ENCODE data around the gene B3GNT4.
"Not testable (repeated sequence)": the region's sequence is repeated elsewhere in the genome, so short reads cannot be mapped to it uniquely, and the experiment has no call there.

B3GNT4 gene

DNA sequence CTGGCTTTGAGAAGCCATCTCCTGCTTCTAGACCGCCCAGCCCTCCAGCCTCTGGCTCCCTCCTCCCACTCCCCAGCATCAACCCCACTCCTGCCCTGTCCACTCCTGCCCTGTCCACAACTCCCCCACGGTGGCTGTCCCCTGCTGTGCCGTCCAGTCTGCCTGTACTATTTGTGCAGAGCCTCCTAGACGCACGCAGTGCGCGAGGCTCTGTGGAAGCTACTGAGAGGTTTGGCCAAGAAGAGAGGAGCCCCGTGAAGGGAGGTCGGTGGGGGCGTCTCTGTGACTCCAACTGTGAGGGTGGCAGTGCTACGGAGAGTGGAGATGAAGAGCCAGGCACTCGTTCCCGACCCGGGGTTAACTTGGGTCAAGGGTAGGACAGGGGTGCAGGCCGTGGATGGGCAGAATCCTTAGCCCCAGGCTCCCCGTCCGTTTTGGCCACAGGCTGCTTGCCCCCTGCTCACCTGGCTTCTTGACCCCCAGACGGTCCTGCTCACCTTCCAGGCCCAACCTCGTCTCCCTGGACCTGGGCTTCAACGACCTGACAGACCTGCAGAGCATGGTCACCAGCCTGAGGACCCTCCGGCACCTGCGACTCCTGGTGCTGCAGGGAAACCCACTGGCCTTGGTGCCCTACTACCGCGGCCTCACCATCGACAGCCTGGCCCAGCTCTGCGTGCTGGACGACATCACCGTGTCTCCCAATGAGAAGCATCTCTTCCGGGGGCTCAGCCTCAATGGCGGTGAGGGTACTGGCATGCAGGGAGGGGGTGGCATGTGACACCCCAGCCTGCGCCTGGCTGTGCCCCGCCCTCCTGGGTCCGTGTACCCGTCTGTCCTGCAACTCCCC, 13.7 kb upstream of the B3GNT4 start:
- DNase-seq (ENCODE audit: low read depth in 2 of 2) = no peak

DNA sequence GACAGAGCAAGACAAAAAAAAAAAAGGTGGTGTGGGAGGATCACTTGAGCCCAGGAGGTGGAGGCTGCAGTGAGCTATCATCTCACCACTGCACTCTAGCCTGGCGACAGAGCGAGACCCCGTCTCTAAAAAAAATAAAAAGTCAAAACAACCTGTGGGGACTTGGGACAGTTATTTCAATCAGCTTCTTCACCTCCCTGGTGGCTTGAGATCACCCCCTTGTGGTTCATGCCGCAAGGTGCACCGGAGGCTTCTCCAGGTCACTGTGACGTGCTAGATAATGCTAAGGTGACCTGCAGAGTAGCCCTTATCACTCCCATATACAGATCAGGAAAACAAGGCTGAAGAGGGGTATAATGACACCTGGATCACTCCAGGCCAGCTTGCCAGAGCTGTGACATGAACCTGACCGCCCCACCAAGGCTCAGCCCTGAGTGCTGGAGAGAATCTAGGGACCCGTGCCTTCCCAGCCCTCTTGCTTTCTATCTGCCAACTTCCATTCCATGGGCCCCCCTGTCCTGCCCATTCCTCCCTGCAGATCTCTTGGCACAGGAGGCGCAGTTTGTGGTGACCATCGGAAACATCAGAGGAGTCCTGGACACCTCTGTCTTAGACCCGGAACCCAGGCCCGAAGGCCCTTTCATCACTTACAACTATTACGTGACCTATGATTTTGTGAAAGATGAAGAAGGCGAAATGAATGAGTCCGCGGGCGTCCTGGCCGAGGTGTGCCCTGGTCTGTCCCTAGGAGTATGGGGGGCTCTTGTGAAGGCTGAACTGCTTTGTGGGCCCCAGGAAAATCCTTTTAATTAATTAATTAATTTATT, 12.5 kb upstream of the B3GNT4 start:
- DNase-seq (ENCODE audit: low read depth in 2 of 2) = peak; percentile 27 to 41

DNA sequence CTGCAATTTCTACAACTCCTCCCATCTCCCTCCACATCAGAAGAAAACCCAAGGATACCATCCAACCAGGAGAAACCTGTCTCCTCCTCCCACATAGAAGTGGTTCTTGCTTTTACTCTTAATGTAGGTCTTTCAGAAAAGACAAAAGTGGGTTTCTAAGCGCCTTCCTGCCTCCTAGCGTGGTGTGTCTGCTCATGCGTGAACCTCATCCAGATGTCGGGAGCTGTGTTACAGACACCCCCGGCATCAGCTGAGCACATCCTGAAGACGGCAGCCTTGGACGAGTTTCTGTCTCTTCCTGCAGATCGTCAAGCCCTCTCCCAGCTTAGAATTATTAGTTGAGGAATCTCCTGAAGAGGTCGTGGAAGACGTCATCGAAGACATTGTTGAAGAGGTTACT, 11.1 kb upstream of the B3GNT4 start:
- DNase-seq (ENCODE audit: low read depth in 2 of 2) = no peak

DNA sequence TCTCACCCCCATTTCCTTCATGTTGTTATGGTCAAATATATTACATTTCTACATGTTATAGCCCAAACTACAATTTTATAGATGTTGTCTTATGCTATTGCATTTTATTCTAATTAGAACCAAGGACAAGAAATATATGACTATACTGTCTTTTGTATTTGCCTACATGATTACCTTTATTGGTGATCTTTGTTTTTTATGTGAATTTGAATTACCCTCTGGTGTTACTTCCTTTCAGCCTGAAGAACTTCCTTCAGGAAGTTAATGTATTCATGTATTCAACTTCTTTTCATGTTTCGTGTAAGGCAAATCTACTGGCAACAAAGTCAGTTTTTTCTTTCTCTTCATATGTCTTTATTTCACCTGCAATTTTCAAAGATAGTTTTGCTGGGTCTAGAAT, 8.7 kb upstream of the B3GNT4 start:
- DNase-seq (ENCODE audit: low read depth in 2 of 2) = no peak

DNA sequence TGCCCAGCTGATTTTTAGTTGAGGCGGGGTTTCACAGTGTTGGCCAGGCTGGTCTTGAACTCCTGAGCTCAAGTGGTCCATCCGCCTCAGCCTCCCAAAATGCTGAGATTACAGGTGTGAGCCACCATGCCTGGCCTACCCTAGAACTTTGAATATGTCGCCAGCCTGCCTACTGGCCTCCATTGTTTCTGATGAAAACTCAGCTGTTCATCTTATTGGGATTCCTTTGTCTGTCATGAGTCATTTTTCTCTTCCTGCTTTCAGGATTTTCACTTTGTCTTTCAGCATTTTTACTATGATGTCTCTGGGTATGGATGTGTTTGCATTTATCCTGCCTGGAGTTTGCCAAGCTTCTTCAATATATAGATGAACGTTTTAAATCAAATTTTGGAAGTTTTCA, 8.1 kb upstream of the B3GNT4 start:
- no peak for DNase-seq (ENCODE audit: low read depth in 2 of 2)

DNA sequence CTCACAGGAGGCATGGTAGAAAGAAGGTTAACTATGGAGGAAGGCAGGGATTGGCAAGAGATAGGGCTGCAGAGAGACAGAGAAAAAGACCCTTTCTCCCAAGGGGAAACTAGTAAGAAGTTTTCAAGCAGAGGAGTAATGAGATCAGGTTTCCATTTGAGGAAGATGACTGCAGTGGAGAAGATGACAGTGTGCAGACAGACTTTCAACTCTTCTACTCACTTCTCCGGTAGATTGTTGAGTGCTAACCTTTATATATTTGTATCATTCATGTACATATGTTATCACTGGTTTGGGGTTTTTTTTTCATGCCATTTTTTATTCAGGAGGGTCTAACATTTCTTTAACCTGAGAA, 5.9 kb upstream of the B3GNT4 start:
- no peak for DNase-seq (ENCODE audit: low read depth in 2 of 2)

DNA sequence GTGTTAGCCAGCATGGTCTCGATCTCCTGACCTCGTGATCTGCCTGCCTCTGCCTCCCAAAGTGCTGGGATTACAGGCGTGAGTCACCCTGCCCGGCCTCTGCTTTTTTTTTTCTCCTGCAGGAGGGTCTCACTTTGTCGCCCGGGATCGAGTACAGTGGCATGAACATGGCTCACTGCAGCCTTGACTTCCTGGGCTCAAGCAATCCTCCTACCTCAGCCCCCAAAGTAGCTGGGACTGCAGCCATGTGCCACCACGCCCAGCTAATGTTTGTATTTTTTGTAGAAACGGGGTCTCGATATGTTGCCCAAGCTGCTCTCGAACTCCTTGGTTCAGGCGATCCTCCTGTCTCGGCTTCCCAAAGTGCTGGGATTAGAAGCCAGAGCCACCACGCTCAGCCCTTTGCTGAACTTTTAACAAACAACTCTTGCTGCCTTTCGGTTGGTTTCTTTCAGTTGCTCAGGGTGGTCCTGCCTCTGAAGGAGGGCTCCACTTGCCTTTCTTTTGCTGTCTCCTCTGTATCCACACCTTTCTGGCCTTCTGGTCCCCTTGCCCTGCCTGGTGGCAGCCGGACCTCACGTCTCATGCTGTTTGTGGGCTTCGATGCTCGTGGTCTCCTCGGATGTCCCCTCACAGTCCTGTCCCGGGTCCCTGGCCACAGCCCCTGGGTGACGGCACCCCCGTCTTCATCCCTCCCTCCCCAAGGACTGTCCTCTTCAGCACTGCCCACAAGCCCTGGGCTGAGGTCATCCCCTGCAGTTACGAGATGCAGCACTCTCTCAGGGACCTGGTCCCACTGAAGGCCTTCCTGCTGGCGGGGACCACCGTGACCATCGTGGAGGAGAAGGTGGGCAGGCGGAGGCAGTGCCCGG, 3.8 kb upstream of the B3GNT4 start:
- DNase-seq (ENCODE audit: low read depth in 2 of 2) = no peak

DNA sequence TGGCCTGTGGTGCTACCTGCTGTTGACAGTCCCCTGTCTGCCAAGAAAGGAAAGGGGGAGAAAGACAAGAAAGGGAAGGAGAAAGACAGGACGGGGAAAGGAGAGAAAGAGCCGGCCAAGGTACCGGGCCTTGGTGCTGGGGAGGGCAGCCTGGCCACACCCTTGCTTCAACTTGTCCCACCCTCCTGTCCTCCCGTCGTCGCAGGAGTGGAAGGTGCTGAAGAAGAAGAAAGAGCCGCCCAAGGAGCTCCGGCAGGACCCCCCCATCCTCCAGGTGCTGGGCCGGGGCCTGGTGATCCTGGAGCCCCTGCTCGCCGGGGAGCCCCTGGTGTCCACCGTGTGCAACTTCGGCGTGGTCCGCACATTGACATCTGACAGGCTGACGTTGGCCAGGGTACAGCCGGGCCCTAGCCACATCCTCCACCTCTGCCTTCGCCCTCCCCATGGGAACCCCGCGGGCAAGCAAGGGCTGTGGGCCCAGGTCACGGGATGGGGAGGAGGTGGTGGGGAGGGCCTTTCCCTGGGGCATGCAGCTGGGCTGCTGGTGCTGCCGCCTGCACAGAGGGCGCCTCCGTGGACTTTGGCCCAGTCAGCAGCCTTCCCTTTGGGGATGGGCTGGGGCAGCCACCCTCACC, 2.9 kb upstream of the B3GNT4 start:
- DNase-seq (ENCODE audit: low read depth in 2 of 2) = no peak

DNA sequence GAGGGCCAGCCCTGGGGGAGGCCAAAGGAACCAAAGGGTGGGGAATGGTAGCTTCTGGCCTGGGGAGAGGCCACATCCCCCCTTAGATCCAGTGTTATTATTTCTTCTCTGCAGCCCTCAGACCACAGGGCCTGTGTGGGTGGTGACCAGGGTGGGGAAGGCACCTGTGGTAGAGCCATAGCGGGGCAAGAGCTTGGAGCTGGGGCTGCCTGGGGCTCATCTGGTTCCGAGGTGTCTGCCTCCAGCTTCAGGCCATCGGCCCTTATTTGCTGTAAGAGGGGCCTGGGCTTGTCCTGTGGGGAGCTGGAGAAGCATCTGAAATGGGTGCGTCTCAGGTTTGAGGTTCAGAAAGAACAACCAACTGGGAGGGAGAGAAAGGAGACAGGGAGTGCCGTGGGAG, 2.1 kb upstream of the B3GNT4 start:
- DNase-seq (ENCODE audit: low read depth in 2 of 2) = no peak

DNA sequence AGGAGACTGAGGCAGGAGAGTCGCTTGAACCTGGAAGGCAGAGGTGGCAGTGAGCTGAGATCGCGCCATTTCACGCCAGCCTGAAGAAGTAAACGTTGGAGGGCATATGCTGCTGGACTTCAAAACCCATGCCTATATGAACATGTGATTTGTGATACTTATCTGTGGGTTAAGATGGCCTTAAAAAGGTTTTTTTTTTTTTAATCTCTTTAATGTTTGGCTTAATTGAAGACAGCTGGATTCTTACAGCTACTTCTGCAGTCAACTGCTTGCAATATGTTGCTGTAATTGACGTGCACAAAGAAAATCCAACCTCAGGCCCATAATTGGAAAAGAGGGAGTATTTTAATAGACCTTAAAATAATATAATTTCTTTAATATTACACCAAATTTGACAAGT, 1.5 kb upstream of the B3GNT4 start:
- no peak for DNase-seq (ENCODE audit: low read depth in 2 of 2)

DNA sequence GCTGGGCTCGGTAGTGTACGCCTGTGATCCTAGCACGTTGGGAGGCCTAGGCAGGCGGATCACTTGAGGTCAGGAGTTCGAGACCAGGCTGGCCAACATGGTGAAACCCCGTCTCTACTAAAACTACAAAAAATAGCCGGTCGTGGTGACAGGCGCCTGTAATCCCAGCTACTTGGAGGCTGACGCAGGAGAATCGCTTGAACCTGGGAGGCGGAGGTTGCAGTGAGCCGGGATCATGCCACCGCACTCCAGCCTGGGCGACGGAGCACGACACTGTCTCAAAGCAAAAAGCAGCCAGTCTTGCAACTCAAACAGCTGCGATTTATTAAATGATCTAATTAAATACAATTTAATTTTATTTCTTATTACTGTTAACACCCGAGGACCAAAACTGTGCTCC, 698 bp upstream of the B3GNT4 start:
- not testable (repeated sequence) for DNase-seq (ENCODE audit: low read depth in 2 of 2)

DNA sequence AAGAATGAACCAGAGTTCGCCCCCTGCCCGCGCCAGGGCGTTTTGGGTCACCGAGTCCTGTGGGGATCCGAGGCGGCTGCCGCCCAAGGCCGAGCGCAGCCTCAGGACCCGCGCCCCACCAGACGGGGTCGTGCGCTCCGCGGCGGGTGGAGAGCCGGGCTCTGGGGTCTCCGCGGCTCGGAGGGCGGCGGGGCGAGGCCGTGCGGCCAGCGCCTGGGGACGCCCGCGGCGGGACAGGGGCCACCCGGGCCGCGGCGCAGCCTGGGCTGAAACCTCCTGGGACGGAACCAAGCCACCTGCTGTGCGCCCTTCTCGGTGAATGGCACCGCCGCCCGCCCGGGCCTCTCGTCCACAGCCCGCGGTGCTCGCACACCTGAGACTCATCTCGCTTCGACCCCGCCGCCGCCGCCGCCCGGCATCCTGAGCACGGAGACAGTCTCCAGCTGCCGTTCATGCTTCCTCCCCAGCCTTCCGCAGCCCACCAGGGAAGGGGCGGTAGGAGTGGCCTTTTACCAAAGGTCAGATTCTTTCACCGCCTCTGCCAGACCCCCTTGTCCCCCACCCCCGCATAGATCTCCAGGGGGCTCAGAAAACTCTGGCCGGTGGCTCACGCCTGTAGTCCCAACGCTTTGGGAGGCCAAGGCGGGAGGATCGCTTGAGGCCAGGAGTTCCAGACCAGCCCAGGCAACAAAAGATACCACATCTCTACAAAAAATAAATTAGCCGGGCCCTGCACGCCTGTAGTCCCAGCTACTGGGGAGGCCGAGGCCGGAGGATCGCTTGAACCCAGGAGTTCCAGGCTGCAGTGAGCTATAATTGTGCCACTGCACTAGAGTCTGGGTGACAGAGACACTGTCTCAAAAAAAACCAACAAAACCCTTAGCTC, 901 bp downstream of the B3GNT4 start:
- no peak for DNase-seq (ENCODE audit: low read depth in 2 of 2)

DNA sequence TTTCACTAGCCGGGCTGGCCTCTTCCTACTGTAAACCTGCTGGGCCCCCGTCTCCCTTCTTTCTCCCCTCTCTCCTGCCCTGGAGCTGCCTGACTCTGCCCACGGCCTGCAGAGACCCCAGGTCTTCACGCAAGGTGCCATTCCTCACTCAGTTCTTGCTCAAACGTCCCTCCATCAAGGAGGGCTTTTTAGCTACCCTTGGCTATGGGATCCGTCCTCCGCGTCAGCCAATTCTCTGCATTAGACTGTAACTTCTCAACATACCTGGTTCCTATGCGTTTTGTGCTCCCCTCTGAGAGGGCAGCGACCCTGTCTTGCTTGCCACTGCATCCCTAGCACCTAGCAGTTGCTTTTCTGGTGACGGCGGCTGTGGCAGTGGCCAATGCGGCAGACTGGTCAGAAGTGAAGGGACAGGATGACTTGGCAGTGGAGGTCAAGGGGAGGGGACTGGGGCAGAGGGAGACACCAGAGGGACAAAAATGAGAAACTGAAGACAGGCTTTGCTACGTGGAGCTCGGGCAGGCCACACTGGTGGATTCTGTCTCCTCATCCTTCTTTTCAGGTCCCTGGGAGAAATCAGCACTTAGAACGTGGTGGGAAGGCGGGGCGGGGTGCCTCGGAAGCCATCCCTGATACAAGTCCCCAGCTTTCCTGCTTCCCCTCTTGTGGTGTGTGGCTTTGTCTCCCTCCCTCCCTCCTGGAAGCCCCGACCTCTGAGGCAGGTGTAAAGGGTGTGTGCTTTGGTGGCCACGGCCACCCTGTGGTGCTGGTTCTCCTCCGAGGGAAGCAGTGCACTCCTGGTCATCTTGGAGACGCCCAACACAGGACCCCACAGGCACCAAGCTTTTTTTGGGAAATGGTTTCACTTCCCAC, 1.8 kb downstream of the B3GNT4 start:
- no peak for DNase-seq (ENCODE audit: low read depth in 2 of 2)

DNA sequence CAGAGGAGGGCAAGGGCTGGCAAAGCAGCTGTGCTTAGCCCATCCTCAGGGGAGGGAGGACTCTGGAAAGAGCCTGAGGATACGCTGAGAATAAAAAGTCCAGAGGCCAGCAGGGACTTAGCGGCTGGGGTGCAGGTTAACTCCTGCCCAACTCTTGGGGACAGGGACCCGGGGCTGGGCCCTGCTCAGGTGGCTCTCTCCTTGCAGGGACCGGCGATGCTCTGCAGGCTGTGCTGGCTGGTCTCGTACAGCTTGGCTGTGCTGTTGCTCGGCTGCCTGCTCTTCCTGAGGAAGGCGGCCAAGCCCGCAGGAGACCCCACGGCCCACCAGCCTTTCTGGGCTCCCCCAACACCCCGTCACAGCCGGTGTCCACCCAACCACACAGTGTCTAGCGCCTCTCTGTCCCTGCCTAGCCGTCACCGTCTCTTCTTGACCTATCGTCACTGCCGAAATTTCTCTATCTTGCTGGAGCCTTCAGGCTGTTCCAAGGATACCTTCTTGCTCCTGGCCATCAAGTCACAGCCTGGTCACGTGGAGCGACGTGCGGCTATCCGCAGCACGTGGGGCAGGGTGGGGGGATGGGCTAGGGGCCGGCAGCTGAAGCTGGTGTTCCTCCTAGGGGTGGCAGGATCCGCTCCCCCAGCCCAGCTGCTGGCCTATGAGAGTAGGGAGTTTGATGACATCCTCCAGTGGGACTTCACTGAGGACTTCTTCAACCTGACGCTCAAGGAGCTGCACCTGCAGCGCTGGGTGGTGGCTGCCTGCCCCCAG, 2.8 kb downstream of the B3GNT4 start:
- DNase-seq (ENCODE audit: low read depth in 2 of 2) = no peak

DNA sequence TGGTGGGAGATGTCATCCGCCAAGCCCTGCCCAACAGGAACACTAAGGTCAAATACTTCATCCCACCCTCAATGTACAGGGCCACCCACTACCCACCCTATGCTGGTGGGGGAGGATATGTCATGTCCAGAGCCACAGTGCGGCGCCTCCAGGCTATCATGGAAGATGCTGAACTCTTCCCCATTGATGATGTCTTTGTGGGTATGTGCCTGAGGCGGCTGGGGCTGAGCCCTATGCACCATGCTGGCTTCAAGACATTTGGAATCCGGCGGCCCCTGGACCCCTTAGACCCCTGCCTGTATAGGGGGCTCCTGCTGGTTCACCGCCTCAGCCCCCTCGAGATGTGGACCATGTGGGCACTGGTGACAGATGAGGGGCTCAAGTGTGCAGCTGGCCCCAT, 3.5 kb downstream of the B3GNT4 start:
- DNase-seq (ENCODE audit: low read depth in 2 of 2) = no peak

DNA sequence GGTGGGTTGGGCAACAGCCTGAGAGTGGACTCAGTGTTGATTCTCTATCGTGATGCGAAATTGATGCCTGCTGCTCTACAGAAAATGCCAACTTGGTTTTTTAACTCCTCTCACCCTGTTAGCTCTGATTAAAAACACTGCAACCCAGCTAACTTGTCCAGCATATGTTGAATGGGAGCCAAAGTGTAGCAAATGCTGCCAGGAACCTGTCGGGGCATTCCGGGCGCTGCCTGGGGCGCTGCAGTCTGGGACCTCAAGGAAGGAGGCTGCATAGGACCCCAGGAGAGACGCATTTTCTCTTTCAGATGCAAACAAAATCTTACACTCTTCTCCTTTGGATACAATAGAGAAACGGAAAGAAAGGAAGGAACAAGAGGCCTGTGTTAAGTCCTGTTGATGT, 3.9 kb downstream of the B3GNT4 start:
- no peak for DNase-seq (ENCODE audit: low read depth in 2 of 2)

DNA sequence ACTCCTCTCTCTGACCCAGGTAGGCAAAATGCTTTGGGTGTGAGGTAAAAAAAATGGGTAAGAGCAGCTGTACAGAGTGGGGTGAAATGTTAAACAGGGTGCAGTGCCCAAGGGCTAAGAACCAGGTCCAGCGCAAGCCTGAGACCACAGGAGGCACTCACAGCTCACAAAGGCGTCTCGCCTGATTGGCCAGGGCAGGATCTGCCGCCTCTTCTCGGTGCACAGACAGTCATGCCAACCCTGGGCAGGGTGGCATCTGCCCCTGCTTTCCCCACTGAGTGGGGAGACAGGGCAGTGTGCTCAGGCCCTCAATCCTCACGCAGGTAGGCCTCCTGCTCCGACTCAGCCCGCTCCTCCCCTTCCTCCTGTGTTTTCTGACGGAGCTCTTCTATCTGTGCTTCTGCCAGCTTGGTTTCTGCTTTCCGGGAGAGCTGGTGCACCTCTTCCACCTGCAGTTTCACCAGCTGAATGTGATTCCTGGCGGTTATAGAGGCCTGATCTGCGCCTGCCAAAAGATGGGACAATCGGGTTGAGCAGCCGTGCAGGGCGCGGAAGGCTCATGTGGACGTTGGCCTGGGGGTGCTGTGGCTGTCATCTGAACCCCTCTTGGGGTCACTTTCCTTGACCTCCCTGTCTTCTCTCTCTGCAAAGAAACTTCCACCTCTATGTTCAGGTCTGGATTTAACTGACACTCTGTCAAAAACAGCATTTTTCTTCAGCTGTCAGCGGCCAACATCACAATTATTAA, 4.7 kb downstream of the B3GNT4 start:
- no peak for DNase-seq (ENCODE audit: low read depth in 2 of 2)

DNA sequence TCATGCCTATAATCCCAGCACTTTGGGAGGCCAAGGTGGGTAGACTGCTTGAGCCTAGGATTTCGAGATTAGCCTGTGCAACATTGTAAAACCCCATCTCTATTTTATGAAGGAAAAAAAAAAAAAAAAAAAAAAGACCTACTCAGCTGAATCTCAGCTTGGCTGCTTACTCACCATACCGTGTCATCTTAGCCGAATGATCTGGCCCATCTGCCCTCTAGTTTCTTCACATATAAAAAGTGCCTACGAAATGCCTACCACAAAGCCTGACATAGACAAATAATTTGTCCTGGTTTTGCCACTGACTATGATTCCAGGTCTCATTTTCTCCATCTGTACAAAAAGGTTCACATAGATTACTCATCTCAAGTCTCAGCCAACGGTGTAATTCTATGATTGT, 12.3 kb downstream of the B3GNT4 start:
- no peak for DNase-seq (ENCODE audit: low read depth in 2 of 2)
